Superior temporal gyrus (tissue), 1 donor: ENCODE data around the gene LYSMD4.

Experiments used
- DNase-seq: peaks from one replicate; pipeline ENCODE4 v3.0.0-alpha.2; 2016; ENCODE audit errors: extremely low spot score

The LYSMD4 gene

GRCh38 chr15:99706557-99707303, 26.5 kb downstream of the LYSMD4 start:
- DNase-seq, result no peak

GRCh38 chr15:99704444-99704838, 28.8 kb downstream of the LYSMD4 start:
- peak; percentile 99 for DNase-seq

- DNase-seq, result peak; percentile 77
Observed at GRCh38 chr15:99703603-99704443, 29.4 kb downstream of the LYSMD4 start.

GRCh38 chr15:99702895-99703602, 30.2 kb downstream of the LYSMD4 start:
- no peak for DNase-seq

- DNase-seq, result no peak
Observed at GRCh38 chr15:99696096-99696495, 37.1 kb downstream of the LYSMD4 start.

- no peak for DNase-seq
Observed at GRCh38 chr15:99692825-99693224, 40.4 kb downstream of the LYSMD4 start.

GRCh38 chr15:99686290-99686689, 46.9 kb downstream of the LYSMD4 start:
- no peak for DNase-seq

- DNase-seq, result no peak
Observed at GRCh38 chr15:99683000-99683670, 50.1 kb downstream of the LYSMD4 start.

GRCh38 chr15:99682455-99682854, 50.8 kb downstream of the LYSMD4 start:
- DNase-seq, result no peak

GRCh38 chr15:99681990-99682389, 51.2 kb downstream of the LYSMD4 start:
- no peak for DNase-seq

- DNase-seq, result no peak
Observed at GRCh38 chr15:99680276-99680675, 53.0 kb downstream of the LYSMD4 start.

- no peak for DNase-seq
Observed at GRCh38 chr15:99677540-99678134, 55.6 kb downstream of the LYSMD4 start.
